ENCODE data around the gene OCA2.

GRCh38 chr15:27835233-27835939, 263.7 kb downstream of the OCA2 start:
- TF ChIP-seq MAX (IDR thresholded peaks at IDR 0.05), result no peak
- TF ChIP-seq RAD21 (IDR thresholded peaks at IDR 0.05; ENCODE audit: low read depth), result no peak
- no peak for TF ChIP-seq EP300 (IDR thresholded peaks at IDR 0.05; ENCODE audit: borderline replicate concordance)
- TF ChIP-seq TAF1 (IDR thresholded peaks at IDR 0.05; ENCODE audit: low read depth), result no peak
- TF ChIP-seq CREB1 (IDR thresholded peaks at IDR 0.05; ENCODE audit: low read depth), result no peak
- TF ChIP-seq YY1 (IDR thresholded peaks at IDR 0.05; ENCODE audit: low read depth), result no peak
- TF ChIP-seq REST (IDR thresholded peaks at IDR 0.05; ENCODE audit: low read depth), result no peak
- no peak for TF ChIP-seq ZBTB7A (IDR thresholded peaks at IDR 0.05; ENCODE audit: low read depth)
- no peak for TF ChIP-seq CEBPB (IDR thresholded peaks at IDR 0.05)
- TF ChIP-seq TCF12 (IDR thresholded peaks at IDR 0.05; ENCODE audit: low read depth), result no peak
- no peak for TF ChIP-seq FOXM1 (IDR thresholded peaks at IDR 0.05; ENCODE audit: borderline replicate concordance, low read depth)
- no peak for TF ChIP-seq TEAD4 (IDR thresholded peaks at IDR 0.05)
- no peak for TF ChIP-seq EGR1 (IDR thresholded peaks at IDR 0.05)
